Natural killer cell (primary cell): ENCODE measurements around the gene HIGD1C. TPM values are rescaled to one million over a fixed set of nuclear protein-coding genes. Genes with fewer than 3 reads are reported as not detected.

ENCODE experiments used
- ATAC-seq, 3 donors: fragments of 150-1000 bp in 2 of 3; fragments of 200-7000 bp in 1 of 3; cut with Tn5 transposase; 1 replicate in 1 of 3; 2 replicates in 2 of 3; pipeline ENCODE4 v1.10.0; 2021; ENCODE audit warnings: mild to moderate bottlenecking in 2 of 3, moderate library complexity in 2 of 3
- DNase-seq, 2 donors: peaks; one replicate each; pipeline versions ENCODE4 v3.0.0 to v3.0.0-alpha.2; 2013 to 2021; ENCODE audit warnings: mixed read lengths in 1 of 2
- H3K27ac ChIP-seq: one replicate; pipeline ENCODE4 v1.5.1; 2013; ENCODE audit warnings: mild to moderate bottlenecking, low read length
- H3K27me3 ChIP-seq: one replicate; pipeline ENCODE4 v1.6.1; 2013; ENCODE audit warnings: low read length; ENCODE audit not compliant: control insufficient read depth, insufficient read depth
- H3K36me3 ChIP-seq: one replicate; pipeline ENCODE4 v1.6.1; 2013; ENCODE audit warnings: low read length; ENCODE audit not compliant: control insufficient read depth, insufficient read depth
- H3K4me1 ChIP-seq: one replicate; pipeline ENCODE4 v1.6.1; 2013; ENCODE audit warnings: low read length; ENCODE audit not compliant: control insufficient read depth, insufficient read depth
- H3K4me3 ChIP-seq: one replicate; pipeline ENCODE4 v1.5.1; 2013; ENCODE audit warnings: low read length
- H3K9me3 ChIP-seq: one replicate; pipeline ENCODE4 v1.6.1; 2013; ENCODE audit warnings: low read length; ENCODE audit not compliant: control insufficient read depth, insufficient read depth
- H3K27ac Mint-ChIP-seq, 2 donors: one replicate each; pipeline ENCODE4 v1.8.0; 2022; ENCODE audit warnings: mild to moderate bottlenecking in 2 of 2, mixed read lengths in 2 of 2, moderate library complexity in 1 of 2
- H3K27me3 Mint-ChIP-seq, 2 donors: one replicate each; pipeline ENCODE4 v1.8.0; 2022; ENCODE audit warnings: low read depth in 2 of 2, mixed read lengths in 2 of 2
- H3K36me3 Mint-ChIP-seq: one replicate; pipeline ENCODE4 v1.8.0; 2022; ENCODE audit warnings: mixed read lengths
- H3K4me1 Mint-ChIP-seq, 2 donors: one replicate each; pipeline ENCODE4 v1.8.0; 2022; ENCODE audit warnings: mixed read lengths in 2 of 2
- H3K4me3 Mint-ChIP-seq: one replicate; pipeline ENCODE4 v1.8.0; 2022; ENCODE audit warnings: mild to moderate bottlenecking, moderate library complexity, mixed read lengths
- H3K9me3 Mint-ChIP-seq, 2 donors: one replicate each; pipeline ENCODE4 v1.8.0; 2022; ENCODE audit warnings: mixed read lengths in 2 of 2
- CTCF ChIP-seq: fragments of 200-600 bp; IDR thresholded peaks from one replicate; pipeline ENCODE4 v1.8.0; 2022; ENCODE audit warnings: antibody characterized with exemption
- WGBS: methylation state at CpG from one replicate; pipeline ENCODE4 v1.1.7; 2013; ENCODE audit warnings: missing lambda C conversion rate; ENCODE audit not compliant: insufficient coverage; 5-methylcytosine and 5-hydroxymethylcytosine counted together
- intact Hi-C: fragments of 100-400 bp; cut with micrococcal nuclease; formaldehyde crosslinking; loops from one replicate; pipeline ENCODE4 v1.14.2; 2022
- total RNA-seq, 4 donors: library from RNA; stranded (reverse); fragments of 120-200 nt in 1 of 4; gene quantifications; one replicate each; pipeline versions ENCODE4 v1.2.3 to v1.2.4, GENCODE V29; 2013 to 2022

HIGD1C gene
- total RNA-seq, 3 donors from 2014 or later (not counting 1 experiment from before 2014, with no cell fraction given) = not detected

GRCh38 chr12:50979369-50980052 is 27.2 kb downstream of the HIGD1C start:
- 76% methylated on average over 6 of the region's 6 CpGs for WGBS
- H3K4me3 ChIP-seq = no peak overlapping the region
- intact Hi-C loops = no loop called here
- DNase-seq (peak in 1 of 2 donors; percentile 18), ATAC-seq (no peak)
- no peaks in the 10 kb centered on the region for H3K4me1 ChIP-seq
- H3K36me3 ChIP-seq = peaks cover 7% of the 10 kb centered on the region
- Mint-ChIP-seq H3K4me3 (no peak overlapping the region), H3K27ac (no peak overlapping the region), H3K27me3 (no peaks in the 10 kb centered on the region), H3K36me3 (no peaks in the 10 kb centered on the region), H3K4me1 (no peaks in the 10 kb centered on the region), H3K9me3 (no peaks in the 10 kb centered on the region)
- no peaks in the 10 kb centered on the region for H3K27me3 ChIP-seq
- TF ChIP-seq CTCF = no peak
- H3K27ac ChIP-seq = no peak overlapping the region
- no peaks in the 10 kb centered on the region for H3K9me3 ChIP-seq

GRCh38 chr12:50980545-50980944 is 28.2 kb downstream of the HIGD1C start:
- no peak overlapping the region for H3K4me3 ChIP-seq
- peaks cover 7% of the 10 kb centered on the region for H3K36me3 ChIP-seq
- no peaks in the 10 kb centered on the region for H3K27me3 ChIP-seq
- no peak for DNase-seq
- H3K27ac Mint-ChIP-seq = no peak overlapping the region
- no peaks in the 10 kb centered on the region for H3K4me1 ChIP-seq
- no peak overlapping the region for H3K27ac ChIP-seq
- H3K4me1 Mint-ChIP-seq = no peaks in the 10 kb centered on the region
- H3K4me3 Mint-ChIP-seq = no peak overlapping the region
- H3K9me3 ChIP-seq = no peaks in the 10 kb centered on the region
- H3K27me3 Mint-ChIP-seq = no peaks in the 10 kb centered on the region
- TF ChIP-seq CTCF = no peak
- ATAC-seq = no peak
- 100% methylated on average over 1 of the region's 2 CpGs for WGBS
- intact Hi-C loops = no loop called here
- H3K36me3 Mint-ChIP-seq = no peaks in the 10 kb centered on the region
- no peaks in the 10 kb centered on the region for H3K9me3 Mint-ChIP-seq

DNA sequence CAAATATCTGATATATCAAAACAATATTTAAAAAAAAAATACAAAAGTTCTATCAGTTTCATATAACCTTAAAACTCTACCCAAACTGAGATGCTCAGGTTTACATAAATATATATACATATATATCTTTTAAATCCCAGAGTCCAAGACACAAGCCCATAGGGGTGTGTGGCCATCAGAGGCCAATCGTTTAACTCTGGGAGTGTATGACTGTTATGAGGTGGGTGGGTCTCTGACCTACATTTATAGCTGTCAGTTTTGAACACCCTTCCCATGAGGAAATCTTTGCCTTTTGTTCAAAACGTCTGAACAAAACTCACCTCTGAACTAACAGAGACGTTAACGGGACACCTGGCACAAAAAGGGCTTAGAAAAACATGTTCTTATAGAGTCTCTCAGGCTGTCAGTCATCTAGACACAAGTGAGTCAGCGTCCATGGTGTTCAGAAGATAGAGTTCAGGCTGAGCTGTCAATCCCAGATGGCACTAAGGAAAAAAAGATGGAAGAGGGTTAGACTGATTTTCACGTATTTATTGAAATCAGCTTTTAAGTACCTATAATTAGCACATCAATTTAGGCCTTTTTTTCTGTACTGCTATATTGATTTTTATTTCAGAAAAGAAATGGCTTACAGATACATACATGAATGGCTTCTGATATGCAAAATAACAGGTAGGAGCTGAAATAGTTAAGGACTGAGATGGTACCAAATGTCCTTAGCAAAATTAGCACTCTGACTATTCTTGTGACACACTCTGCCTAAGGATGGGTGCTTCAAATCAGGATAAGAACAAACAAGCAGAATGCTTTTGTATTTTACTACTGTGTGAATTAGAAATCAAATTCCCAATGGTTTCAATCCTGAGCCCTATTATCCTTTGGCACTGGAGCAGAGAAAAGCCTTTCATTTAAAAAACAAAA is 29.2 kb downstream of the HIGD1C start:
- H3K4me3 Mint-ChIP-seq = no peak overlapping the region
- Histone ChIP-seq H3K27me3 (no peaks in the 10 kb centered on the region), H3K4me3 (no peak overlapping the region), H3K27ac (no peak overlapping the region), H3K4me1 (no peaks in the 10 kb centered on the region), H3K9me3 (no peaks in the 10 kb centered on the region), H3K36me3 (peaks cover 8% of the 10 kb centered on the region)
- H3K27ac Mint-ChIP-seq = no peak overlapping the region
- no peaks in the 10 kb centered on the region for H3K4me1 Mint-ChIP-seq
- no peak for TF ChIP-seq CTCF
- H3K27me3 Mint-ChIP-seq = no peaks in the 10 kb centered on the region
- H3K9me3 Mint-ChIP-seq = no peaks in the 10 kb centered on the region
- intact Hi-C loops = no loop called here
- 85% methylated on average over 4 of the region's 6 CpGs for WGBS
- H3K36me3 Mint-ChIP-seq = no peaks in the 10 kb centered on the region
- DNase-seq (no peak), ATAC-seq (no peak)
